ENCODE data around the gene TPPP2. TPM values are rescaled to one million over a fixed set of nuclear protein-coding genes. Genes with fewer than 3 reads are reported as not detected.

Gene TPPP2
- total and polyA plus RNA-seq, 10 donors: 0.09 to 0.91 (median 0.57) TPM; not detected in 5

GRCh38 chr14:21034707-21035106 lies 4.7 kb downstream of the TPPP2 start, which contains the start of gene RNASE13:
Gene RNASE13 (minus strand): TSS chr14:21034807. CDS start chr14:21034288, 519 bp downstream.
- H3K27ac ChIP-seq: no peak within 1 kb of the TSS
- H3K9me3 ChIP-seq: no peaks in the 10 kb centered on the region
- DNase-seq: no peak
- H3K36me3 ChIP-seq: no peaks in the 10 kb centered on the region
- H3K4me1 ChIP-seq: peaks cover 6 to 21% (median 15%) of the 10 kb centered on the region in 6 donors
- TF ChIP-seq, protein P1, sequence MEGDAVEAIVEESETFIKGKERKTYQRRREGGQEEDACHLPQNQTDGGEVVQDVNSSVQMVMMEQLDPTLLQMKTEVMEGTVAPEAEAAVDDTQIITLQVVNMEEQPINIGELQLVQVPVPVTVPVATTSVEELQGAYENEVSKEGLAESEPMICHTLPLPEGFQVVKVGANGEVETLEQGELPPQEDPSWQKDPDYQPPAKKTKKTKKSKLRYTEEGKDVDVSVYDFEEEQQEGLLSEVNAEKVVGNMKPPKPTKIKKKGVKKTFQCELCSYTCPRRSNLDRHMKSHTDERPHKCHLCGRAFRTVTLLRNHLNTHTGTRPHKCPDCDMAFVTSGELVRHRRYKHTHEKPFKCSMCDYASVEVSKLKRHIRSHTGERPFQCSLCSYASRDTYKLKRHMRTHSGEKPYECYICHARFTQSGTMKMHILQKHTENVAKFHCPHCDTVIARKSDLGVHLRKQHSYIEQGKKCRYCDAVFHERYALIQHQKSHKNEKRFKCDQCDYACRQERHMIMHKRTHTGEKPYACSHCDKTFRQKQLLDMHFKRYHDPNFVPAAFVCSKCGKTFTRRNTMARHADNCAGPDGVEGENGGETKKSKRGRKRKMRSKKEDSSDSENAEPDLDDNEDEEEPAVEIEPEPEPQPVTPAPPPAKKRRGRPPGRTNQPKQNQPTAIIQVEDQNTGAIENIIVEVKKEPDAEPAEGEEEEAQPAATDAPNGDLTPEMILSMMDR (IDR thresholded peaks at IDR 0.05 in 8 of 11, conservative IDR thresholded peaks at IDR 0.05 in 3 of 11): no peak
- TF ChIP-seq POLR2A (IDR thresholded peaks at IDR 0.05) (no peak), POLR2AphosphoS5 (IDR thresholded peaks at IDR 0.05) (no peak)
- intact Hi-C loops (cut with DNase I; ENCODE audit: low total_unique reads): no loop called here
- no peak within 1 kb of the TSS for H3K4me3 ChIP-seq
- 72 to 85% (median 77%) methylated on average over 5 of the region's 5 CpGs for WGBS, 5 donors
- no peaks in the 10 kb centered on the region for H3K27me3 ChIP-seq (replicated peaks in 1 of 7)

GRCh38 chr14:21036751-21037150 lies 6.7 kb downstream of the TPPP2 start:
- WGBS, 5 donors: 84 to 96% (median 89%) methylated on average over 7 of the region's 7 CpGs
- DNase-seq: no peak
- intact Hi-C loops (cut with DNase I; ENCODE audit: low total_unique reads): no loop called here
- no peak for TF ChIP-seq POLR2A (IDR thresholded peaks at IDR 0.05)
- no peak for TF ChIP-seq POLR2AphosphoS5 (IDR thresholded peaks at IDR 0.05)
- TF ChIP-seq, protein P1 (IDR thresholded peaks at IDR 0.05 in 8 of 11, conservative IDR thresholded peaks at IDR 0.05 in 3 of 11): no peak
- Histone ChIP-seq H3K27me3 (replicated peaks in 1 of 7) (no peaks in the 10 kb centered on the region), H3K4me3 (no peak overlapping the region), H3K4me1 (peaks cover 9 to 28% (median 19%) of the 10 kb centered on the region in 6 donors), H3K9me3 (no peaks in the 10 kb centered on the region), H3K36me3 (no peaks in the 10 kb centered on the region), H3K27ac (peak overlapping the region in 1 of 8 donors; percentile 71)

DNA sequence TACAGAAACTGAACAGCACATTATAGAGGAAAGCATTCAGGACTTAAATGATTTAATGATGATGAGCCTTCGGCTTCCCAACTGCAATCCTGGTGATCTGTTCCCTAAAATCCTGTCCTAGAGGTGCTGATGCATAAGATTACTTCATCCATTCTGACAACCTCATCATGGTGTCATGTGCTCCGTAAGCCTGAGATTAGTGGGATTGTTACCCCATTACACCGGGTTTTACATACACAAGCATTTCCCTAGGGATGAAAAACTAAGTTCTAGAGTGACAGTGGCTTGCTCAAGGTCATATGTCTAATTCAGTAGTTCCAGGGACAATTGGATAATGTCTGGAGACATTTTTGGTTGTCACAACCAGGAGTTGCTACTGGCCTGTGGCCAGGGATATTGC lies 7.1 kb downstream of the TPPP2 start:
- intact Hi-C loops (cut with DNase I; ENCODE audit: low total_unique reads): no loop called here
- TF ChIP-seq POLR2AphosphoS5 (IDR thresholded peaks at IDR 0.05) (no peak), POLR2A (IDR thresholded peaks at IDR 0.05) (no peak)
- TF ChIP-seq, protein P1 (IDR thresholded peaks at IDR 0.05 in 8 of 11, conservative IDR thresholded peaks at IDR 0.05 in 3 of 11): no peak

DNA sequence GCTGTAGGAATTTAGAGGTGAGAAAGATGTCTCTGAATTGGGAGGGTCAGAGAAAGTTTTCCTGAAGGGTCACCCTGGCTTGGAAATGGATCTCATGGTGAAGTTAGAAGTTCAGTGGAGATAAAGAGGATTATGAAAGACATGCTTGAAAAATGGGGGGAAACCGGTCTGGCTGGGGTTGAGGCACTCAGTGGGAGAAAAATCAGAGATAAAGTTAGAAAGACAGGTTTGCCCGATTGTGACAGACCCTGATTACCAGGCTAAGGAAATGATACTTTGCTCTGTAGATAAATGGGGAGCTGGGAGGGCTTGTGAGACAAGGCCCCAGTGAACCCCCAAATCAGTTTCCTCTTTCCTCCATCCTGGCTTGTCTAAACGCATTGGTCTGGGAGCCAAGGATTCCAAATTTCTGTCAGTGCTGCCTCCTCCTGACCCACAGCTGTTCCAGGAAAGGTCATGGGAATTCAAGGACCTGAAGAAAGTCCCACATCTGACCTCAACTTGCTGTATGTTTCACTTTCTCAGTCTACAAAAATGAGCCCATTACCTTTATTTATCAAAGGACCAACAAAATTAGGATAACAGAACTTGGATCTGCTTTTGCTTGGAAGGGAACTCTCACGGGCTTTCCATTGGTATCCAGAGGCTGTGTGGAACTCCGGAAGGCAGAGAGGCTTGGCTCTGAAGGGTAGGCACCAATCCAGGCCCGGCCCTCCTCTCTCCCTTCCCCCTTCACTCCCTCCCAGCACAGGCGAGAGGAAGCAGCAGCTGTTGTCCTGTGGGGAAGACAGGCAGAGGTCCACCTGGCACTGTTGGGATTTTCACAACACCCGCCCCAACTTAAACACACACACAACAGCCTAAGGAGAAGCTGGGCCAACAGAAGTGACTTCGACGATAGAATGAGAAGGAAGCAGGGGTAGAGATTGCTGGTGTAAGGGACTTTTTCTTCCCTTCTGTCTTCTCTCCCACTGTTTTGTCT lies 8.7 kb downstream of the TPPP2 start:
- DNase-seq: peak; percentile 78
- 45 to 62% (median 57%) methylated on average over 10 of the region's 10 CpGs for WGBS, 5 donors
- intact Hi-C loops (cut with DNase I; ENCODE audit: low total_unique reads): no loop called here
- Histone ChIP-seq H3K27ac (peak overlapping the region; percentile 14 to 77 (median 72)), H3K4me1 (peaks cover 14 to 40% (median 28%) of the 10 kb centered on the region in 6 donors), H3K9me3 (no peaks in the 10 kb centered on the region), H3K36me3 (no peaks in the 10 kb centered on the region), H3K4me3 (no peak overlapping the region), H3K27me3 (replicated peaks in 1 of 7) (no peaks in the 10 kb centered on the region)
- TF ChIP-seq POLR2AphosphoS5 (IDR thresholded peaks at IDR 0.05): peak in 2 of 3 donors; percentile 60 to 71
- TF ChIP-seq, protein P1 (IDR thresholded peaks at IDR 0.05 in 8 of 11, conservative IDR thresholded peaks at IDR 0.05 in 3 of 11): no peak

More for the DNA sequence above, 7.1 kb downstream of the TPPP2 start:
- DNase-seq: no peak
- H3K27ac ChIP-seq: peak overlapping the region in 3 of 8 donors; percentile 10 to 77 (median 71)
- H3K9me3 ChIP-seq: no peaks in the 10 kb centered on the region
- WGBS, 5 donors: 81 to 92% (median 86%) methylated on average over 3 of the region's 3 CpGs
- H3K36me3 ChIP-seq: no peaks in the 10 kb centered on the region
- no peak overlapping the region for H3K4me3 ChIP-seq
- no peaks in the 10 kb centered on the region for H3K27me3 ChIP-seq (replicated peaks in 1 of 7)
- peaks cover 9 to 28% (median 19%) of the 10 kb centered on the region in 6 donors for H3K4me1 ChIP-seq

Measured in spleen (tissue), 11 donors.